ENCODE data around the gene ABTB2.

ABTB2 gene

DNA sequence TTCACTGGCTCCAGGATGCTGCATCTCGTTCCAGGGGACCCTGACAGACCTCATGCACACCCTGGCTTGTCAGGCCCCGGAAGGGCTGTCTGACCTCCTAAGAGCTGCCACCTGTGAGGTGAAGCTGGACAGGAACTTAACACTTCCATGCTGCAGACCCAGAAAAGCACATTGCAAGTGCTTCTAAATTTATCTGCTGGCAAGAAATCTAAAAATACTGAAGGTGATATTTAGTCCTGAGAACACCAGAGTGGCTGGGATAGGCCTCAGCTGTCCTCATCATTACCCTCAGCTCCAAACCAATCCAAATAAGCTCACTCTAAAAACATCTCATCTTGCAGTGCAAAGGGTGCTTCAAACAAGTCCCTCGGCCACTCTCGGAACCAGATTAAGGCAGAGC, 46.7 kb downstream of the ABTB2 start:
- DNase-seq = no peak

GRCh38 chr11:34309965-34310364, 47.8 kb downstream of the ABTB2 start:
- no peak for DNase-seq

GRCh38 chr11:34308913-34309585, 48.8 kb downstream of the ABTB2 start:
- DNase-seq = no peak

DNA sequence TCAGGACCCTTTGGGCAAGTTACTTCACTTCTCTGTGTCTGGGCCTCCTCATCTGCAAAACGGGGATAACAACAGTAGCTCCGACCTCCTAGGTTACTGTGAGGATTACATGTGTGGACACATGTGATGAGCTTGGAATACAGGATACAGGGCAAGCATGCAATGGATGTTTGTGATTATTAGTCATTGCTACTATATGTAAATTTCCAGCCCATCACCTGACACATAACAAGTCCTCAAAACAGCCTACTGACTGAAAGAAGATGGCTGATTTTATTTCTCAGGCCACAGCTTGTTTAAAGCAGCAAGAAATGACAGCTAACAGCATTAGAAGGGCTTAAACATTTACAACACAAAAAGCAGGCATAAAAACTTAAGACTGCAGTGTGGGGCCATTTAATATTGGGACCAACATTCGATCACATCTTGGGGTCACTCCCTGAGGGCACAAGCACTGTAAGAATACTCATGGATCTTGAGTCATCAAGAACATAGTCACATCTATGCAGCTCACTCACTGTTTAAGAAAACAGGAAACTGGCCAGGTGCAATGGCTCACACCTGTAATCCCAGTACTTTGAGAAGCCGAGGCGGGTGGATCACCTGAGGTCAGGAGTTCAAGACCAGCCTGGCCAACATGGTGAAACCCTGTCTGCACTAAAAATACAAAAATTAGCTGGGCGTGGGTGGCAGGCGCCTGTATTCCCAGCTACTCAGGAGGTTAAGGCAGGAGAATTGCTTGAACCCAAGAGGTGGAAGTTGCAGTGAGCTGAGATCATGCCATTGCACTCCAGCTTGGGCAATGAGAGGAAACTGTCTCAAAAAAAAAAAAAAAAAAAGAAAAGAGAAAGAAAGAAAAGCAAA, 49.5 kb downstream of the ABTB2 start:
- DNase-seq = no peak

- no peak for DNase-seq
These were observed 52.0 kb downstream of the ABTB2 start for GRCh38 chr11:34305780-34306179.

- DNase-seq = no peak
These were observed 52.6 kb downstream of the ABTB2 start for GRCh38 chr11:34305193-34305592.

- no peak for DNase-seq
These were observed 54.7 kb downstream of the ABTB2 start for GRCh38 chr11:34303028-34303570.

DNA sequence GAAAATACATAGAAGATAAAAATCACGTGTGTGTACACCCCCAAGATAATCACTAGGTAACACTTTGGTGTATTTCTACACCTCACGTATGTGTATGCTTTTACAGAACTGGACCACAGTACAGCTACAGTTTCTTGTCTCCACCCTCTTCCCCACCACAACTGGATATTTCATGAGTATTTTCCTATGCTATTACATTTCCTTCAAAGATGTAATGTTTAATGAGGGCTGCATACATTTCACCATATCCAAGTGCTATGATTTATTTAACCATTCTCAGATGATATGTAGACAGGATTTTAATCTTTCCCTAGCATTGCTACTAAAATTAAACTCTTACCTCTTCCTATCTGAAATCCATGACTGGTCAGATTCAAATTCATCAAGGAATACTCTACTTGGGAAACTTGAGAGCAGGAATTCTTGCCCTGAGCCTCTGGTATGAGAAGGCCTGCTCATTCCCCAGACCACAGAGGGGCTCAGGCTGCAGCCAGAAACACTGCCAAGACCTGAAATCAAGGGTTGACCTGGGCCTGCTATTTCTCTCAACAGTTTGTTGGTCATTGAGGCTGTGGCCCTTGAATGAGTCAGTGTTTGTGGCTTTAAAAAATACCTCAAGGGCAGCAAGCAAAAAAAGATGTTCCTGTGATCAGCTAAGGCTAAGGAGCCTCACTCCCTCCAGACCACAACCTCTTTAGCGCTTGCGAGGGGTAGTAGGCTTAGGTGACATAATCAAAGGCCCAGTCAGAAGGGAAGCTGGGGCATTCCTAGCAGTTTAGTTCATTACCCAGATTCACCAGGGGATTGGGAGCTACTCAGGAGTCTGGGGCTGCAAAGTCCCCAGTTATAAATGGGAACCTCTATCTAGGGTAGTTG, 55.5 kb downstream of the ABTB2 start:
- DNase-seq = peak; percentile 28

GRCh38 chr11:34300926-34301295, 56.9 kb downstream of the ABTB2 start:
- DNase-seq = no peak

- DNase-seq = peak; percentile 45
These were observed 57.5 kb downstream of the ABTB2 start for GRCh38 chr11:34300026-34300925.

DNA sequence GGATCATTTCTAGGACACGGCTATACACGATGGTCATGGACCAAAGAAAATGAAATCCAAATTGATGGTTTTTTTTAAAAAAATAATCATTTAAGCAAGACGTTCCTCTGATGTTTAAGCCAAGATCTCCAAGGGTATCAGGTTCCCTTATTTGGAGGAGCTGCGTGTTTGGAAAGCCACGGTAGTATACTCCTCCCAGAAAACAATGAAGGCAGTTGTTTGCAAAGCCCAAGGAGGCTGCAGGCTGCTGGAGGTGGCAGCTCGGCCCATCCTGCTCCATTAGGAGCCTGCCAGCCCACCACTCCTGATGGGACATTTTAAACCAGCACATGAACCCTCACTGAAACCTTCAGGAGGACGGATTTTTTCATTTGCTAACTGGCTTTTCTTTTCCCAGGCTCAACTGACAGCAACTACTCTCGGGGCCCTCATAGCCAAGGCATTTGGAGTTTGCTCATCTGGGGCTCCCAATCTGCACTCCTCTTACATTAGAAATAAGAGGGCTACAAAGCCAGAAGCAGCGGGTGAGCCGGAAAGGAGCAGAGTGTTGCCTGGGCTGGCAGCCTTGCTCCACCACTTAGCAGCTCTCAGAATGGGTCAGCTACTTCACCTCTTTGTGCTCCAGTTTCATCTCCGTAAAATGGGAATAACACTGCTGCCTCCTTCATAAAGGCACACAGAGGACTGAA, 58.4 kb downstream of the ABTB2 start:
- DNase-seq = no peak

DNA sequence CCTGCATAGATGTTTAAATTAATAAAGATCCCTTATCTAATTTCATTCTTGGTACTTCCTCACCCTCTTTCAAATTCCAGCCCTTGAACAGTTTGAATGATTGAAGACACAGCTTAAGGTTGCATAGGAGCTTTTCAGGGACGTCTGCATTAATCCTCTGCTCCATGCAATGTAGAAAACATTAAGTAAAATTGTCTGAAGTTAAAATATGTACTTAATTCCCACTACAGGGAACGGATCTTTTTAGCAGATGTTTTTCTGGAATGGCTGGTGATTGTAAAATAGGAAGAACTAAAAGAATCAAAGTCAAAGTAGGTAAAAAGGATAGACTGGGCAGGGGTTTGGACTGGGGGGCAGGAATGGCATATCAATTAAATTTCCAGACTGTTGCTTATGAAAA, 58.9 kb downstream of the ABTB2 start:
- no peak for DNase-seq

DNA sequence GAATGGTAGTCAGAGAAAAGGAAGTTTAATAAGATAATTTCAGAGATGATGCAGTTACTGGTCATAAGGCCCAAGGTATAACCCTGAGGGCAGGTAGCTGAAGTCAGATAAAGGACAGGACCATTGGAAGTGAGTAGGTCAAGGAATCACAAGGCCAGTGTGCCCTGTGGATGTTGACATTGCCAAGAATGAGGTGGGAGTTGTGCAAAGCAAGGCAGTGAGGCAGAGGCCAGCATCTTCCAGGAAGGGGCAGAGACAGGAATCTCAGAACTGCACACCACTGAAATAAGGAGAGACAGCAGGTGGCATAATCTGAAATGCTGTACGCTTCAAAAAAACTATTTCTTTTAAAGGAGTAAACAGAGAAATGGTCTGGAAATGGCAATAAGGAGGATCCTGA, 61.4 kb downstream of the ABTB2 start:
- no peak for DNase-seq

GRCh38 chr11:34292546-34292945, 65.3 kb downstream of the ABTB2 start:
- DNase-seq = no peak

GRCh38 chr11:34292111-34292510, 65.7 kb downstream of the ABTB2 start:
- no peak for DNase-seq

DNA sequence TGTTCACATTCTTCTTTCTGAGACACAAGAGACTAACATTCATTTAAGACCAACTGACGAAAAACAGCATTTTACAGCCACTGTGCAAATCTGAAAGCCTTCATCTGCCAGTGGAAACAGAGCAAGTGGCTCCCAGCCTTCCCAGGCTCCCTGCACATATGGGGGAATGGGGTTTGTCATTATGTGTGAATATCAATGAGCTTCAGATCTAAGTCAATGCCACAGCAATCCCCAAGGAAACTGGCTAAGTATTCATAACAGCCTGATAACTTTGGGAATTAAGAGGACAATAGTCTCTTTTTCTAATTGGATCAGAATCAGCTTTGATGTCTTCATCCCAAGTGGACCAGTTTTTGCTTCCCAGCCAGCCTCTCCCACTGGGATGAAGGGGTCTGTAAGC, 66.9 kb downstream of the ABTB2 start:
- DNase-seq = no peak

GRCh38 chr11:34288492-34288891, 69.3 kb downstream of the ABTB2 start:
- DNase-seq = no peak

- DNase-seq = no peak
These were observed 72.9 kb downstream of the ABTB2 start for GRCh38 chr11:34284811-34285481.

DNA sequence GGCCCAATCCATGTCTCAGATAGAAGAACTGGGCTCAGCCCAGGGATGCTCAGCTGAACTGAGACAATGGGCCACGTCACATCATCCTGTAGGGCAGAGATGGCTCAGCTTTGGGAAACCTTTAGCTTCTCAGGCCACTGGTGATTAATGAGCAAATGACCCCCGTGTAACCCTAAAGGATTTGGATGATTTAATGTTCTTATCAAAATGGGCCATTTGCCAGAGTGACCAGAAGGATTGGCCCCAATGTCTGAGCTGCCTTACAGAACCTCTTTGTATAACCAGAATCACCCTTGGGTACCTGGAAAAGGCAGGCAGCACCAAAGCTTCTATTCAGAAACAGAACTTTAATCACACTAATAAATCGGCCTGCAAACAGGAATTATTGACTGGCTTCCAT, 73.7 kb downstream of the ABTB2 start:
- DNase-seq = no peak

GRCh38 chr11:34280945-34281872, 76.6 kb downstream of the ABTB2 start:
- no peak for DNase-seq
